Adrenal gland (tissue), 12 donors: ENCODE results near the gene LMTK2. TPM values are rescaled to one million over a fixed set of nuclear protein-coding genes. Genes with fewer than 3 reads are reported as not detected.

Source experiments
- DNase-seq, 7 donors: peaks; one replicate each; pipeline ENCODE4 v3.0.0-alpha.2; 2019 to 2020
- H3K27ac ChIP-seq, 5 donors: fragments of 200-600 bp; sonication (generic) in 4 of 5; 1 replicate in 3 of 5; 2 replicates in 2 of 5; pipeline versions ENCODE4 v1.5.1 to v1.8.0; 2016 to 2020; ENCODE audit warnings: mild to moderate bottlenecking in 1 of 5
- H3K27me3 ChIP-seq: fragments of 200-600 bp; 2 replicates; pipeline ENCODE4 v1.8.0; 2021
- H3K36me3 ChIP-seq, 2 donors: fragments of 200-600 bp; replicated peaks in 1 of 2; 1 replicate in 1 of 2; 2 replicates in 1 of 2; pipeline versions ENCODE4 v1.5.1 to v1.8.0; 2018 to 2022
- H3K4me1 ChIP-seq, 2 donors: fragments of 200-600 bp; replicated peaks in 1 of 2; 1 replicate in 1 of 2; 2 replicates in 1 of 2; pipeline versions ENCODE4 v1.5.1 to v1.8.0; 2018 to 2021
- H3K4me3 ChIP-seq, 4 donors: fragments of 200-600 bp; sonication (generic) in 3 of 4; one replicate each; pipeline ENCODE4 v1.5.1; 2016 to 2018
- H3K9me3 ChIP-seq, 3 donors: fragments of 200-600 bp; sonication (generic) in 1 of 3; replicated peaks in 1 of 3; 1 replicate in 2 of 3; 2 replicates in 1 of 3; pipeline versions ENCODE4 v1.5.1 to v1.8.0; 2016 to 2021
- POLR2A ChIP-seq, 2 donors: fragments of 450-650 bp; IDR thresholded peaks; one replicate each; pipeline ENCODE4 v1.6.1; 2017; ENCODE audit warnings: antibody characterized with exemption in 2 of 2, mild to moderate bottlenecking in 2 of 2, moderate library complexity in 1 of 2
- WGBS, 4 donors: extraction: QIAGEN DNeasy Blood & Tissue Kit in 2 of 4; methylation state at CpG; one replicate each; pipeline versions ENCODE4 v1.1.5 to v1.1.7; 2013 to 2017; 5-methylcytosine and 5-hydroxymethylcytosine counted together
- intact Hi-C, 2 donors: fragments of 100-400 bp; cut with DNase I; formaldehyde crosslinking; loops; one replicate each; pipeline versions ENCODE4 v1.14.1 to v1.15.0; 2022 to 2023
- polyA plus RNA-seq, 3 donors: library from polyadenylated mRNA; stranded (reverse); fragments of 200-250 nt in 2 of 3; fragments of 350-450 nt in 1 of 3; fragmentation: Illumina TruSeq in 1 of 3; extraction: RNeasy Lipid Tissue Mini Kit (QIAGEN cat#74804) in 1 of 3; gene quantifications; one replicate each; pipeline ENCODE4 v1.2.3, GENCODE V29; 2013 to 2014
- total RNA-seq, 9 donors: library from RNA; depleted of rRNA in 4 of 9; stranded (reverse); fragments of >200 nt in 4 of 9; fragments of 120-200 nt in 1 of 9; fragmentation: NEBNext Ultra II Directional in 1 of 9; extraction: Animal tissue kit (Norgen Biotek cat#: 25700) in 1 of 9; gene quantifications; one replicate each; pipeline versions ENCODE4 v1.1.0 to v1.2.4, GENCODE V29; 2013 to 2023
- TF ChIP-seq, protein P1 (sequence below), 6 experiments: fragments of 450-650 bp in 4 of 6; fragments of 200-600 bp in 2 of 6; sonication (generic) in 1 of 6; IDR thresholded peaks; 1 replicate in 5 of 6; 2 replicates in 1 of 6; pipeline versions ENCODE4 v1.5.1 to v1.8.0; 2016 to 2021; ENCODE audit warnings: antibody characterized with exemption in 6 of 6, mild to moderate bottlenecking in 2 of 6, moderate library complexity in 1 of 6
- donor health status: healthy with polysubstance abuse.
- donor health status: Bipolar disorder and iron deficiency.
- donor health status: DM: yes; HTN: yes; CAD: no.
- donor health status: DM: no; HTN: no; CAD: no.
- donor health status: DM: no; HTN: no; CAD: no.
- donor health status: DM: yes; HTN: yes; CAD: no.

The LMTK2 gene
- total and polyA plus RNA-seq, 12 donors, result 3.4 to 36.2 (median 22.4) TPM

DNA sequence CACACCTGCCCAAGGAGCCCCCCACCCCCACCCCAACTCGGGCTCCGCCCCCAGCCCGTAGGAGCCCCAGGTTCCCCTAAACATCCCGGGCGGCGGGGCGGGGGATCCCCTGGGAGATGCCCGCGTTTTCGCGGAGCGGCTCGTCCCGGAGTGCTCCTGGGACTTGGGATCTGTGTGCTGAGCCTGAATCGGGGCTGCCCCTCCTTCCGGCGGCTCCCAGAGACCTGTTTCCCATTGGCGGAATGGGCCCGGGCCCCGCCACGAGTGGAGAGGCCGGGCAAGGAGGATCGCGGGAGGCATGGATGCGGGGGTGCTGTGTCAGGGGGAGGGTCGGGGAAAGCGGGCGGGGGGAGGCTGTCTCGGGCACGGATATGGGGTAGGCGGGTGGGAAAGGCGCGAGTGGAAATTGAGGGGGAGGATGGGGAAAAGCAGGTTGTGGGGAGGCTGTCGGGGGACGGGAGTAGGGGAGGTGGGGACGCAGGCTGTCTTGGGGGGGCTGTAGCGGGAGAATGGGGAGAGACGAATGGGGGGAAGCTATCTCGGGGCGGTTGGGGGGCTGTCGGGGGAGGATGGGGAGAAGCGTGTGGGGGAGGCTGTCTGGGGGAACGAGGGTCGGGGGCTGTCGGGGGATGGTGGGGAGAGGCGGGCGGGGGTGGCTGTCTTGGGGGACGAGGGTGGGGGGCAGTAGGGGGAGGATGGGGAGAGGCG lies 104.0 kb downstream of the LMTK2 start:
- intact Hi-C loops, result no loop called here
- TF ChIP-seq POLR2A (IDR thresholded peaks at IDR 0.05), result no peak
- TF ChIP-seq, protein P1, sequence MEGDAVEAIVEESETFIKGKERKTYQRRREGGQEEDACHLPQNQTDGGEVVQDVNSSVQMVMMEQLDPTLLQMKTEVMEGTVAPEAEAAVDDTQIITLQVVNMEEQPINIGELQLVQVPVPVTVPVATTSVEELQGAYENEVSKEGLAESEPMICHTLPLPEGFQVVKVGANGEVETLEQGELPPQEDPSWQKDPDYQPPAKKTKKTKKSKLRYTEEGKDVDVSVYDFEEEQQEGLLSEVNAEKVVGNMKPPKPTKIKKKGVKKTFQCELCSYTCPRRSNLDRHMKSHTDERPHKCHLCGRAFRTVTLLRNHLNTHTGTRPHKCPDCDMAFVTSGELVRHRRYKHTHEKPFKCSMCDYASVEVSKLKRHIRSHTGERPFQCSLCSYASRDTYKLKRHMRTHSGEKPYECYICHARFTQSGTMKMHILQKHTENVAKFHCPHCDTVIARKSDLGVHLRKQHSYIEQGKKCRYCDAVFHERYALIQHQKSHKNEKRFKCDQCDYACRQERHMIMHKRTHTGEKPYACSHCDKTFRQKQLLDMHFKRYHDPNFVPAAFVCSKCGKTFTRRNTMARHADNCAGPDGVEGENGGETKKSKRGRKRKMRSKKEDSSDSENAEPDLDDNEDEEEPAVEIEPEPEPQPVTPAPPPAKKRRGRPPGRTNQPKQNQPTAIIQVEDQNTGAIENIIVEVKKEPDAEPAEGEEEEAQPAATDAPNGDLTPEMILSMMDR (IDR thresholded peaks at IDR 0.05), result no peak
- WGBS, 4 donors, result 0 to 9% (median 4%) methylated on average over 1 to 48 of the region's 49 CpGs
- peak overlapping the region in 1 of 4 donors; percentile 65 for H3K4me3 ChIP-seq
- peaks cover 0 to 11% of the 10 kb centered on the region in 2 donors for H3K36me3 ChIP-seq
- no peaks in the 10 kb centered on the region for H3K4me1 ChIP-seq
- no peaks in the 10 kb centered on the region for H3K27me3 ChIP-seq
- no peak overlapping the region for H3K27ac ChIP-seq
- no peaks in the 10 kb centered on the region for H3K9me3 ChIP-seq
- DNase-seq, result peak in 2 of 7 donors; percentile 24 to 25

DNA sequence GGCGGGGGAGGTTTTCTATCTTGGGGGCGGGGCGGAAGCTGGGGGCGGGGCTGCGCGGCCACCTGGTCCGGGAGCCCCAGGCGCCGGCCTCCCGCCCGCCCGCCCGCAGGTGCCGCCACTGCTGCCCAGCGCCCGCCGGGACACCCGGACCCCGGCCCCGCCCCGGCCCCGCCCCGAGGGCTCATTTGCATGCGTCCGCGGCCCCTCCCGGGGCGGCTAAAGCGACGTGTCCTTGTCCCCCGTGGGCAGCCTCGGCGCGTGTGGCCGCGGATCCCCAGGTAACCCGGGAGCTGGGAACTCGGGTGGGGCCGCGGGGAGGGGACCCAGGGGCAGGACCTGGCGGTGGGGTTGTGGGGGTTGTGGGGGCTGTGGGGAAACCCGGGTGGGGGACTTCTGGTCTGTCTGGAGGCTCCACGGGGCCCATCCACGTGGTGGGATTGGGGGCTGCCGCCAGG lies 104.6 kb downstream of the LMTK2 start, which contains the start of gene BHLHA15:
Gene BHLHA15 (plus strand): TSS at position 219 of the 455 bp plus-strand sequence. CDS start 871 bp downstream, outside the sequence.
- peak in 3 of 7 donors; percentile 15 to 45 (median 30) for DNase-seq

DNA sequence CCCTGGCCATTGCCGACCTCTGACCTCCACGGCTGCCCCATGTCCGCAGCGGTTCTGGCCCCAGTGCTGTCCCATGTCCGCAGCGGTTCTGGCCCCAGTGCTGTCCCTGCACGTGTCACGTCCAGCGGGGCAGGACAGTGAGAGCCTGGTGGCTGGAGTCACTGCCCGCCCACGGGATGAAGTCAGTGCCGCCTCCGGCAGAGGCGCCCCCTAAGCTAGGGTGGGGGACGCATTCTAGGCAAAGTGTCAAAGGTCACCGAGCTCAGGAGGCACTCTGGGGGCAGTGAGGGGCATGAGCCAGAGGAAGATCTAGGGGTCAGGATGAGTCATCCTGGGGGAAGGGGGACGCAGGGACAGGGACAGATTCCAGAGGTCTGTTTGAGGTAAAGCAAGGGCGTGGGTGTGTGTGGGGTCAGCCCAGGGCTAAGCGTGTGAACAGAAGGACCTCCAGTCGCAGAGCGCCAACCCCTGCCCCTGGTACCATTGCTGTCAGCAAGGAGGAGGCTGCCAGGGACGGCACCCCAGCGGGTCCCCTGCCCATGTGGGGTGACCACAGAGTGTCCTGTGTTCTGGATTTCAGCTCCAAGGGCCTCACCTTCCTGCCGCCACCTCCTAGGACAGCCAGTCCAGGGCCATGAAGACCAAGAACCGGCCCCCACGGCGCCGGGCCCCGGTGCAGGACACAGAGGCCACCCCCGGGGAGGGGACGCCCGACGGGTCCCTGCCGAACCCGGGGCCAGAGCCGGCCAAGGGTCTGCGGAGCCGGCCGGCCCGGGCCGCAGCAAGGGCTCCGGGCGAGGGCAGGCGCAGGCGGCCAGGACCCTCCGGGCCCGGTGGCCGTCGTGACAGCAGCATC lies 105.2 kb downstream of the LMTK2 start:
- no peaks in the 10 kb centered on the region for H3K9me3 ChIP-seq
- WGBS, 4 donors, result 78 to 85% (median 82%) methylated on average over 14 to 49 of the region's 49 CpGs
- no peak overlapping the region for H3K27ac ChIP-seq
- DNase-seq, result peak in 2 of 7 donors; percentile 21 to 24
- intact Hi-C loops, result no loop called here
- H3K4me3 ChIP-seq, result peak overlapping the region in 1 of 4 donors; percentile 65
- H3K36me3 ChIP-seq, result peaks cover 0 to 4% of the 10 kb centered on the region in 2 donors
- no peaks in the 10 kb centered on the region for H3K27me3 ChIP-seq
- no peaks in the 10 kb centered on the region for H3K4me1 ChIP-seq
- TF ChIP-seq, protein P1 (IDR thresholded peaks at IDR 0.05), result no peak
- no peak for TF ChIP-seq POLR2A (IDR thresholded peaks at IDR 0.05)

More for the DNA sequence above, 104.6 kb downstream of the LMTK2 start, which contains the start of gene BHLHA15:
- WGBS, 4 donors, result 0 to 6% (median 5%) methylated on average over 3 to 42 of the region's 45 CpGs
- peak within 1 kb of the TSS in 1 of 4 donors; percentile 65 for H3K4me3 ChIP-seq
- intact Hi-C loops, result no loop called here
- peaks cover 0 to 10% of the 10 kb centered on the region in 2 donors for H3K36me3 ChIP-seq
- H3K27ac ChIP-seq, result no peak within 1 kb of the TSS
- TF ChIP-seq, protein P1 (IDR thresholded peaks at IDR 0.05), result no peak
- no peak for TF ChIP-seq POLR2A (IDR thresholded peaks at IDR 0.05)
- no peaks in the 10 kb centered on the region for H3K4me1 ChIP-seq
- no peaks in the 10 kb centered on the region for H3K9me3 ChIP-seq
- no peaks in the 10 kb centered on the region for H3K27me3 ChIP-seq

DNA sequence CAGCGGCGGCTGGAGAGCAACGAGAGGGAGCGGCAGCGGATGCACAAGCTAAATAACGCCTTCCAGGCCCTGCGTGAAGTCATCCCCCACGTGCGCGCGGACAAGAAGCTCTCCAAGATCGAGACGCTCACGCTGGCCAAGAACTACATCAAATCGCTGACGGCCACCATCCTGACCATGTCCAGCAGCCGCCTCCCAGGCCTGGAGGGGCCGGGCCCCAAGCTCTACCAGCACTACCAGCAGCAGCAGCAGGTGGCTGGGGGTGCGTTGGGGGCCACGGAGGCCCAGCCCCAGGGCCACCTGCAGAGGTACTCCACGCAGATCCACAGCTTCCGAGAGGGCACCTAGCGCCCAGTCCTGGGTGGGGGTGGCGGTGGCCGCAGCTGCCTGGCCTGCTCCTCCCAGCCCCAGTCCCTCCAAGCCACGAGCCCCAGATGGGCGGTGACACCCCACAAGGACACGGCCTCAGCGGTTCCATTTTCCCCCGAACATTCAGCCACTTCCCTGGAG lies 105.9 kb downstream of the LMTK2 start:
- no peaks in the 10 kb centered on the region for H3K4me1 ChIP-seq
- WGBS, 4 donors, result 84 to 94% (median 88%) methylated on average over 18 to 30 of the region's 30 CpGs
- no peak overlapping the region for H3K27ac ChIP-seq
- no peaks in the 10 kb centered on the region for H3K27me3 ChIP-seq
- intact Hi-C loops, result no loop called here
- TF ChIP-seq, protein P1 (IDR thresholded peaks at IDR 0.05), result no peak
- TF ChIP-seq POLR2A (IDR thresholded peaks at IDR 0.05), result no peak
- peak in 1 of 7 donors; percentile 12 for DNase-seq
- peaks cover 0 to 5% of the 10 kb centered on the region in 2 donors for H3K36me3 ChIP-seq
- no peaks in the 10 kb centered on the region for H3K9me3 ChIP-seq
- H3K4me3 ChIP-seq, result no peak overlapping the region
